GM12878 (cell line): Measurements from ENCODE around the gene TIPRL. TPM values are rescaled to one million over a fixed set of nuclear protein-coding genes. Genes with fewer than 3 reads are reported as not detected.

Experiments used
- ATAC-seq: fragments of 200-7000 bp; cut with Tn5 transposase; 3 replicates; pipeline ENCODE4 v1.9.1; 2020; ENCODE audit warnings: mild to moderate bottlenecking, moderate library complexity
- BruUV-seq: library from RNA; stranded (reverse); fragments of 400-500 nt; replicated peaks from 2 replicates; lab custom pipeline; 2021; lab: Mats Ljungman, UMichigan
- CTCF ChIA-PET: fragments of 300-600 bp; sonication (Branson Sonifier 250); formaldehyde crosslinking; extraction: SDS; loops from one replicate; lab custom pipeline; 2021; ENCODE audit warnings: inconsistent platforms; lab: Yijun Ruan, JAX
- POLR2A ChIA-PET: fragments of 350-600 bp; formaldehyde crosslinking; extraction: SDS; loops from one replicate; lab custom pipeline; 2021; ENCODE audit warnings: inconsistent platforms; lab: Charles Lee
- RAD21 ChIA-PET: fragments of 300-600 bp; sonication (Branson Sonifier 250); formaldehyde crosslinking; loops from one replicate; lab custom pipeline; 2023; ENCODE audit warnings: antibody characterized with exemption; ENCODE audit not compliant: unreplicated experiment; lab: Charles Lee
- SMC1A ChIA-PET: fragments of 300-600 bp; sonication (Branson Sonifier 250); formaldehyde crosslinking; loops from one replicate; lab custom pipeline; 2023; ENCODE audit not compliant: unreplicated experiment, uncharacterized antibody; lab: Charles Lee
- DNase-seq: peaks from one replicate; pipeline ENCODE4 v3.0.0-alpha.2; 2011; ENCODE audit warnings: low read depth, low spot score
- FAIRE-seq: peaks from 3 replicates; lab custom pipeline; 2011; peaks lifted over from hg19 to GRCh38; lab: Jason Lieb, UNC
- H2AFZ ChIP-seq: 2 replicates; pipeline ENCODE4 v1.6.0; 2011; ENCODE audit warnings: low read depth, low read length, control low read depth; ENCODE audit not compliant: control insufficient read depth
- H3K27ac ChIP-seq: 2 replicates; pipeline ENCODE4 v1.5.1; 2011; ENCODE audit warnings: control low read depth; ENCODE audit not compliant: control insufficient read depth, insufficient read depth
- H3K27me3 ChIP-seq, 2 experiments: replicated peaks in 1 of 2; 2 replicates each; pipeline versions ENCODE4 v1.6.0 to v1.6.1; 2011; ENCODE audit warnings: low read length in 1 of 2; ENCODE audit not compliant: control insufficient read depth in 2 of 2, insufficient read depth in 2 of 2
- H3K36me3 ChIP-seq, 2 experiments: 2 replicates each; pipeline ENCODE4 v1.5.1; 2011; ENCODE audit warnings: low read length in 1 of 2; ENCODE audit not compliant: control insufficient read depth in 2 of 2, insufficient read depth in 2 of 2
- H3K4me1 ChIP-seq: 2 replicates; pipeline ENCODE4 v1.6.1; 2011; ENCODE audit warnings: mild to moderate bottlenecking, low read length, moderate library complexity, mixed read lengths; ENCODE audit not compliant: control insufficient read depth, insufficient read depth
- H3K4me2 ChIP-seq: 2 replicates; pipeline ENCODE4 v1.6.0; 2011; ENCODE audit warnings: control low read depth; ENCODE audit not compliant: control insufficient read depth, insufficient read depth
- H3K4me3 ChIP-seq: fragments of 200-600 bp; sonication (generic); 2 replicates; pipeline ENCODE4 v1.5.1; 2016
- H3K79me2 ChIP-seq: 2 replicates; pipeline ENCODE4 v1.6.0; 2011; ENCODE audit warnings: low read length; ENCODE audit not compliant: control insufficient read depth, insufficient read depth
- H3K9ac ChIP-seq: 2 replicates; pipeline ENCODE4 v1.8.0; 2011; ENCODE audit warnings: low read length, control low read depth, mixed read lengths; ENCODE audit not compliant: control insufficient read depth, insufficient read depth
- H3K9me3 ChIP-seq: replicated peaks from 3 replicates; pipeline ENCODE4 v1.5.1; 2011; ENCODE audit warnings: mild to moderate bottlenecking, low read length; ENCODE audit not compliant: control insufficient read depth, insufficient read depth
- H4K20me1 ChIP-seq: 2 replicates; pipeline ENCODE4 v1.6.0; 2011; ENCODE audit not compliant: control insufficient read depth, insufficient read depth
- BMI1 ChIP-seq: fragments of 450-650 bp; IDR thresholded peaks from 2 replicates; pipeline ENCODE4 v1.6.1; 2016; ENCODE audit warnings: mild to moderate bottlenecking, moderate library complexity, borderline replicate concordance
- EGR1 ChIP-seq, 2 experiments: IDR thresholded peaks; 1 replicate in 1 of 2; 2 replicates in 1 of 2; pipeline ENCODE4 v1.6.1; 2011 to 2012; ENCODE audit warnings: low read depth in 2 of 2, low read length in 2 of 2, borderline replicate concordance in 1 of 2, mild to moderate bottlenecking in 1 of 2, moderate library complexity in 1 of 2
- JUND ChIP-seq: IDR thresholded peaks from 2 replicates; pipeline ENCODE4 v1.6.1; 2012; ENCODE audit warnings: low read depth, mild to moderate bottlenecking, low read length, improper control_type of control experiment, moderate library complexity
- KLF5 ChIP-seq: fragments of 450-650 bp; IDR thresholded peaks from 2 replicates; pipeline ENCODE4 v1.6.1; 2014; ENCODE audit warnings: mild to moderate bottlenecking; ENCODE audit not compliant: partially characterized antibody
- MEF2B ChIP-seq: fragments of 450-650 bp; IDR thresholded peaks from 2 replicates; pipeline ENCODE4 v1.6.1; 2018; ENCODE audit warnings: mild to moderate bottlenecking, moderate library complexity; ENCODE audit not compliant: partially characterized antibody, poor library complexity, severe bottlenecking
- MXI1 ChIP-seq: fragments of 150-350 bp; IDR thresholded peaks from 2 replicates; pipeline ENCODE4 v1.6.1; 2011; ENCODE audit warnings: low read depth, mild to moderate bottlenecking, inconsistent platforms, low read length, improper control_type of control experiment
- MYB ChIP-seq: fragments of 150-350 bp; IDR thresholded peaks from 2 replicates; pipeline ENCODE4 v1.6.1; 2014; ENCODE audit warnings: mild to moderate bottlenecking, low read depth, low read length, borderline replicate concordance
- NR2C1 ChIP-seq: fragments of 450-650 bp; IDR thresholded peaks from 2 replicates; pipeline ENCODE4 v1.6.1; 2017; ENCODE audit warnings: antibody characterized with exemption, mild to moderate bottlenecking, moderate library complexity
- SUPT20H ChIP-seq: IDR thresholded peaks from 2 replicates; pipeline ENCODE4 v1.6.1; 2011; ENCODE audit warnings: low read depth, mild to moderate bottlenecking, low read length, moderate library complexity, borderline replicate concordance; ENCODE audit not compliant: control insufficient read depth
- TAF1 ChIP-seq: IDR thresholded peaks from 2 replicates; pipeline ENCODE4 v1.6.1; 2011; ENCODE audit warnings: mild to moderate bottlenecking, low read depth, low read length, borderline replicate concordance
- WGBS: methylation state at CpG from one replicate; pipeline ENCODE4 v1.1.6; 2016; ENCODE audit warnings: low lambda C conversion rate; ENCODE audit not compliant: insufficient replicate concordance, insufficient coverage; ENCODE audit errors: missing lambda C conversion rate; 5-methylcytosine and 5-hydroxymethylcytosine counted together
- in situ Hi-C: fragments of 300-500 bp; cut with MboI; formaldehyde crosslinking; loops from 9 replicates; pipeline ENCODE4 v1.14.3; 2018; ENCODE audit warnings: mixed read lengths
- intact Hi-C: fragments of 100-400 bp; cut with micrococcal nuclease; formaldehyde crosslinking; loops from one replicate; pipeline ENCODE4 v1.14.2; 2022; ENCODE audit not compliant: unreplicated experiment
- polyA plus RNA-seq, 11 experiments: library from polyadenylated mRNA; depleted of rRNA in 4 of 11; unstranded in 6 of 11; stranded (reverse) in 5 of 11; fragments of >200 nt; fragmentation: Nextera tagmentation in 4 of 11; fragmentation: Illumina TruSeq in 1 of 11; extraction: Ambion mirVana in 4 of 11; extraction: Trizol in 1 of 11; gene quantifications; 1 replicate in 1 of 11; 2 replicates in 10 of 11; pipeline versions ENCODE4 v1.2.1 to v1.2.3, GENCODE V29; 2011 to 2016; ENCODE audit warnings: inconsistent platforms in 2 of 11, missing spikeins in 2 of 11, low read depth in 1 of 11
- total RNA-seq, 4 experiments: library from RNA; depleted of rRNA in 3 of 4; stranded (reverse); fragments of >200 nt in 3 of 4; fragmentation: Illumina TruSeq in 1 of 4; extraction: Trizol in 1 of 4; gene quantifications; 2 replicates each; pipeline versions ENCODE4 v1.2.1 to v1.2.3, GENCODE V29; 2013 to 2021
- TF ChIP-seq, protein P1 (sequence below): IDR thresholded peaks from 2 replicates; pipeline ENCODE4 v1.6.1; 2011; ENCODE audit warnings: low read depth, low read length, improper control_type of control experiment, borderline replicate concordance
- TF ChIP-seq, protein P2 (sequence below): IDR thresholded peaks from 2 replicates; pipeline ENCODE4 v1.6.1; 2012; ENCODE audit warnings: improper control_type of control experiment, low read depth, low read length; ENCODE audit not compliant: insufficient replicate concordance

The TIPRL gene
- total and polyA plus RNA-seq, 10 of the 15 experiments (the other 5 are each of a cell fraction or from before 2014, with no cell fraction given): 36.4 to 72.1 (median 49.9) TPM

- FAIRE-seq (peak; percentile 80), DNase-seq (no peak), ATAC-seq (peak; percentile 98)
- ChIA-PET SMC1A (interaction anchor here (0.6 to 2.8 kb wide), 29 partner anchors 8 to 875 kb away, joined by 3 to 32 read pairs (median 4); partner anchors contain the start of gene SFT2D2), POLR2A (interaction anchor here (0.9 to 1.3 kb wide), 2 partner anchors 9 to 64 kb away, joined by 4 to 8 read pairs; partner anchors contain the start of gene SFT2D2), CTCF (interaction anchor here (0.7 to 3.4 kb wide), 52 partner anchors 9 to 1311 kb away, joined by 3 to 38 read pairs (median 4); partner anchors contain the start of genes SFT2D2 and TBX19), RAD21 (interaction anchor here (0.5 to 2.8 kb wide), 13 partner anchors 9 to 1113 kb away, joined by 3 to 20 read pairs (median 5); partner anchors contain the start of gene SFT2D2)
- WGBS: 40% methylated on average over 8 of the region's 8 CpGs
- H3K4me1 ChIP-seq: no peaks in the 10 kb centered on the region; the same call in 1 of the 2 replicates
- H3K27ac ChIP-seq: no peak overlapping the region
- BruUV-seq: no TSS peak
- H3K27me3 ChIP-seq: no peaks in the 10 kb centered on the region
- peaks cover 11% of the 10 kb centered on the region for H4K20me1 ChIP-seq
- in situ Hi-C loops (no loop called here), intact Hi-C loops (loop anchor here (1.0 to 5.0 kb wide), 2 partner anchors 87 to 107 kb away; no protein-coding TSS in a partner anchor)
- H3K4me2 ChIP-seq: no peak overlapping the region
- peaks cover 29% of the 10 kb centered on the region for H3K79me2 ChIP-seq
- H3K9ac ChIP-seq: no peak overlapping the region
- H3K9me3 ChIP-seq: no peaks in the 10 kb centered on the region
- H2AFZ ChIP-seq: no peak overlapping the region
- H3K36me3 ChIP-seq: peaks cover 24 to 58% of the 10 kb centered on the region in 2 experiments
- H3K4me3 ChIP-seq: no peak overlapping the region
- no peak for TF ChIP-seq KLF5
- no peak for TF ChIP-seq BMI1
- no peak for TF ChIP-seq JUND
- no peak for TF ChIP-seq EGR1 (IDR thresholded peaks at IDR 0.05; ENCODE audit: borderline replicate concordance in 1 of 2, low read depth in 2 of 2, low read length in 2 of 2)
- no peak for TF ChIP-seq MEF2B
- TF ChIP-seq, protein P1, sequence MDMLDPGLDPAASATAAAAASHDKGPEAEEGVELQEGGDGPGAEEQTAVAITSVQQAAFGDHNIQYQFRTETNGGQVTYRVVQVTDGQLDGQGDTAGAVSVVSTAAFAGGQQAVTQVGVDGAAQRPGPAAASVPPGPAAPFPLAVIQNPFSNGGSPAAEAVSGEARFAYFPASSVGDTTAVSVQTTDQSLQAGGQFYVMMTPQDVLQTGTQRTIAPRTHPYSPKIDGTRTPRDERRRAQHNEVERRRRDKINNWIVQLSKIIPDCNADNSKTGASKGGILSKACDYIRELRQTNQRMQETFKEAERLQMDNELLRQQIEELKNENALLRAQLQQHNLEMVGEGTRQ: no peak
- TF ChIP-seq MYB: no peak
- TF ChIP-seq, protein P2, sequence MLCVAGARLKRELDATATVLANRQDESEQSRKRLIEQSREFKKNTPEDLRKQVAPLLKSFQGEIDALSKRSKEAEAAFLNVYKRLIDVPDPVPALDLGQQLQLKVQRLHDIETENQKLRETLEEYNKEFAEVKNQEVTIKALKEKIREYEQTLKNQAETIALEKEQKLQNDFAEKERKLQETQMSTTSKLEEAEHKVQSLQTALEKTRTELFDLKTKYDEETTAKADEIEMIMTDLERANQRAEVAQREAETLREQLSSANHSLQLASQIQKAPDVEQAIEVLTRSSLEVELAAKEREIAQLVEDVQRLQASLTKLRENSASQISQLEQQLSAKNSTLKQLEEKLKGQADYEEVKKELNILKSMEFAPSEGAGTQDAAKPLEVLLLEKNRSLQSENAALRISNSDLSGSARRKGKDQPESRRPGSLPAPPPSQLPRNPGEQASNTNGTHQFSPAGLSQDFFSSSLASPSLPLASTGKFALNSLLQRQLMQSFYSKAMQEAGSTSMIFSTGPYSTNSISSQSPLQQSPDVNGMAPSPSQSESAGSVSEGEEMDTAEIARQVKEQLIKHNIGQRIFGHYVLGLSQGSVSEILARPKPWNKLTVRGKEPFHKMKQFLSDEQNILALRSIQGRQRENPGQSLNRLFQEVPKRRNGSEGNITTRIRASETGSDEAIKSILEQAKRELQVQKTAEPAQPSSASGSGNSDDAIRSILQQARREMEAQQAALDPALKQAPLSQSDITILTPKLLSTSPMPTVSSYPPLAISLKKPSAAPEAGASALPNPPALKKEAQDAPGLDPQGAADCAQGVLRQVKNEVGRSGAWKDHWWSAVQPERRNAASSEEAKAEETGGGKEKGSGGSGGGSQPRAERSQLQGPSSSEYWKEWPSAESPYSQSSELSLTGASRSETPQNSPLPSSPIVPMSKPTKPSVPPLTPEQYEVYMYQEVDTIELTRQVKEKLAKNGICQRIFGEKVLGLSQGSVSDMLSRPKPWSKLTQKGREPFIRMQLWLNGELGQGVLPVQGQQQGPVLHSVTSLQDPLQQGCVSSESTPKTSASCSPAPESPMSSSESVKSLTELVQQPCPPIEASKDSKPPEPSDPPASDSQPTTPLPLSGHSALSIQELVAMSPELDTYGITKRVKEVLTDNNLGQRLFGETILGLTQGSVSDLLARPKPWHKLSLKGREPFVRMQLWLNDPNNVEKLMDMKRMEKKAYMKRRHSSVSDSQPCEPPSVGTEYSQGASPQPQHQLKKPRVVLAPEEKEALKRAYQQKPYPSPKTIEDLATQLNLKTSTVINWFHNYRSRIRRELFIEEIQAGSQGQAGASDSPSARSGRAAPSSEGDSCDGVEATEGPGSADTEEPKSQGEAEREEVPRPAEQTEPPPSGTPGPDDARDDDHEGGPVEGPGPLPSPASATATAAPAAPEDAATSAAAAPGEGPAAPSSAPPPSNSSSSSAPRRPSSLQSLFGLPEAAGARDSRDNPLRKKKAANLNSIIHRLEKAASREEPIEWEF: no peak
- no peak for TF ChIP-seq NR2C1
- no peak for TF ChIP-seq TAF1
- TF ChIP-seq SUPT20H: no peak
- no peak for TF ChIP-seq MXI1
Observed at GRCh38 chr1:168234846-168235547, 56.2 kb downstream of the TIPRL start.
